ENCODE results near the gene TMEM150B.

The TMEM150B gene

GRCh38 chr19:55362174-55362989 lies 37.2 kb upstream of the TMEM150B start:
- TF ChIP-seq YY1 (IDR thresholded peaks at IDR 0.05; ENCODE audit: insufficient read depth, insufficient read length) = no peak
- TF ChIP-seq ZNF274 (IDR thresholded peaks at IDR 0.05; ENCODE audit: low read depth, low read length) = no peak
- no peak for TF ChIP-seq SUZ12 (IDR thresholded peaks at IDR 0.05; ENCODE audit: extremely low read depth, insufficient read depth, insufficient read length)
- H3K9ac ChIP-seq (ENCODE audit: insufficient read length, low read depth) = no peak overlapping the region
- peaks cover 16% of the 10 kb centered on the region for H3K36me3 ChIP-seq (ENCODE audit: insufficient read depth, insufficient read length, low read length)
- no peak for DNase-seq (ENCODE audit: low read depth, low spot score)
- H3K27me3 ChIP-seq (ENCODE audit: insufficient read depth, insufficient read length) = peaks cover 10% of the 10 kb centered on the region
- H3K9me3 ChIP-seq (ENCODE audit: insufficient read depth, low read length) = no peaks in the 10 kb centered on the region
- H3K4me3 ChIP-seq (ENCODE audit: insufficient read length, low read depth) = no peak overlapping the region
- H3K4me1 ChIP-seq (ENCODE audit: insufficient read depth, insufficient read length) = peaks cover 5% of the 10 kb centered on the region

- DNase-seq (ENCODE audit: low read depth, low spot score) = no peak
- Histone ChIP-seq H3K4me1 (ENCODE audit: insufficient read depth, insufficient read length) (peaks cover 5% of the 10 kb centered on the region), H3K36me3 (ENCODE audit: insufficient read depth, insufficient read length, low read length) (peaks cover 6% of the 10 kb centered on the region), H3K27me3 (ENCODE audit: insufficient read depth, insufficient read length) (peaks cover 20% of the 10 kb centered on the region), H3K9me3 (ENCODE audit: insufficient read depth, low read length) (no peaks in the 10 kb centered on the region), H3K4me3 (ENCODE audit: insufficient read length, low read depth) (no peak overlapping the region), H3K9ac (ENCODE audit: insufficient read length, low read depth) (no peak overlapping the region)
- TF ChIP-seq SUZ12 (IDR thresholded peaks at IDR 0.05; ENCODE audit: extremely low read depth, insufficient read depth, insufficient read length) (no peak), ZNF274 (IDR thresholded peaks at IDR 0.05; ENCODE audit: low read depth, low read length) (no peak), YY1 (IDR thresholded peaks at IDR 0.05; ENCODE audit: insufficient read depth, insufficient read length) (no peak)
These were observed 35.8 kb upstream of the TMEM150B start for GRCh38 chr19:55360902-55361301.

GRCh38 chr19:55358943-55359908 lies 34.1 kb upstream of the TMEM150B start:
- Histone ChIP-seq H3K9ac (ENCODE audit: insufficient read length, low read depth) (no peak overlapping the region), H3K36me3 (ENCODE audit: insufficient read depth, insufficient read length, low read length) (no peaks in the 10 kb centered on the region), H3K4me1 (ENCODE audit: insufficient read depth, insufficient read length) (peaks cover 3% of the 10 kb centered on the region), H3K9me3 (ENCODE audit: insufficient read depth, low read length) (no peaks in the 10 kb centered on the region), H3K27me3 (ENCODE audit: insufficient read depth, insufficient read length) (peaks cover 31% of the 10 kb centered on the region), H3K4me3 (ENCODE audit: insufficient read length, low read depth) (no peak overlapping the region)
- TF ChIP-seq YY1 (IDR thresholded peaks at IDR 0.05; ENCODE audit: insufficient read depth, insufficient read length) (no peak), SUZ12 (IDR thresholded peaks at IDR 0.05; ENCODE audit: extremely low read depth, insufficient read depth, insufficient read length) (no peak), ZNF274 (IDR thresholded peaks at IDR 0.05; ENCODE audit: low read depth, low read length) (no peak)
- DNase-seq (ENCODE audit: low read depth, low spot score) = no peak

GRCh38 chr19:55358493-55358892 lies 33.4 kb upstream of the TMEM150B start:
- Histone ChIP-seq H3K9me3 (ENCODE audit: insufficient read depth, low read length) (no peaks in the 10 kb centered on the region), H3K4me1 (ENCODE audit: insufficient read depth, insufficient read length) (no peaks in the 10 kb centered on the region), H3K36me3 (ENCODE audit: insufficient read depth, insufficient read length, low read length) (no peaks in the 10 kb centered on the region), H3K9ac (ENCODE audit: insufficient read length, low read depth) (no peak overlapping the region), H3K4me3 (ENCODE audit: insufficient read length, low read depth) (no peak overlapping the region), H3K27me3 (ENCODE audit: insufficient read depth, insufficient read length) (peaks cover 35% of the 10 kb centered on the region)
- no peak for TF ChIP-seq SUZ12 (IDR thresholded peaks at IDR 0.05; ENCODE audit: extremely low read depth, insufficient read depth, insufficient read length)
- no peak for TF ChIP-seq YY1 (IDR thresholded peaks at IDR 0.05; ENCODE audit: insufficient read depth, insufficient read length)
- TF ChIP-seq ZNF274 (IDR thresholded peaks at IDR 0.05; ENCODE audit: low read depth, low read length) = no peak
- no peak for DNase-seq (ENCODE audit: low read depth, low spot score)

- no peak for TF ChIP-seq ZNF274 (IDR thresholded peaks at IDR 0.05; ENCODE audit: low read depth, low read length)
- no peak for TF ChIP-seq YY1 (IDR thresholded peaks at IDR 0.05; ENCODE audit: insufficient read depth, insufficient read length)
- TF ChIP-seq SUZ12 (IDR thresholded peaks at IDR 0.05; ENCODE audit: extremely low read depth, insufficient read depth, insufficient read length) = no peak
- Histone ChIP-seq H3K9me3 (ENCODE audit: insufficient read depth, low read length) (no peaks in the 10 kb centered on the region), H3K27me3 (ENCODE audit: insufficient read depth, insufficient read length) (peaks cover 59% of the 10 kb centered on the region), H3K4me1 (ENCODE audit: insufficient read depth, insufficient read length) (peaks cover 8% of the 10 kb centered on the region), H3K4me3 (ENCODE audit: insufficient read length, low read depth) (no peak overlapping the region), H3K36me3 (ENCODE audit: insufficient read depth, insufficient read length, low read length) (no peaks in the 10 kb centered on the region), H3K9ac (ENCODE audit: insufficient read length, low read depth) (peak overlapping the region; percentile 32)
- DNase-seq (ENCODE audit: low read depth, low spot score) = no peak
These were observed 30.2 kb upstream of the TMEM150B start for GRCh38 chr19:55355213-55355821.

- Histone ChIP-seq H3K4me3 (ENCODE audit: insufficient read length, low read depth) (peak within 1 kb of the TSS; percentile 57), H3K4me1 (ENCODE audit: insufficient read depth, insufficient read length) (peaks cover 11% of the 10 kb centered on the region), H3K27me3 (ENCODE audit: insufficient read depth, insufficient read length) (peaks cover 59% of the 10 kb centered on the region), H3K9ac (ENCODE audit: insufficient read length, low read depth) (peak within 1 kb of the TSS; percentile 77), H3K9me3 (ENCODE audit: insufficient read depth, low read length) (no peaks in the 10 kb centered on the region), H3K36me3 (ENCODE audit: insufficient read depth, insufficient read length, low read length) (peaks cover 3% of the 10 kb centered on the region)
- no peak for DNase-seq (ENCODE audit: low read depth, low spot score)
- TF ChIP-seq YY1 (IDR thresholded peaks at IDR 0.05; ENCODE audit: insufficient read depth, insufficient read length) = no peak
- TF ChIP-seq SUZ12 (IDR thresholded peaks at IDR 0.05; ENCODE audit: extremely low read depth, insufficient read depth, insufficient read length) = no peak
- TF ChIP-seq ZNF274 (IDR thresholded peaks at IDR 0.05; ENCODE audit: low read depth, low read length) = no peak
These were observed 29.6 kb upstream of the TMEM150B start, which contains the start of gene COX6B2 for GRCh38 chr19:55354698-55355212. COX6B2 (minus strand) TSS chr19:55354719; CDS start chr19:55354521, 198 bp downstream.

Data from NT2/D1 (cell line).